Neutrophil (primary cell): Measurements from ENCODE around the gene CREB3.

Experiments
- H3K27ac ChIP-seq: fragments of 200-600 bp; sonication (generic); 2 replicates; pipeline ENCODE4 v1.5.1; 2016; ENCODE audit warnings: mild to moderate bottlenecking, moderate library complexity
- H3K27me3 ChIP-seq: fragments of 200-600 bp; sonication (generic); 2 replicates; pipeline ENCODE4 v1.6.0; 2016; ENCODE audit warnings: mild to moderate bottlenecking
- H3K36me3 ChIP-seq: fragments of 200-600 bp; sonication (generic); 2 replicates; pipeline ENCODE4 v1.5.1; 2017
- H3K4me1 ChIP-seq, 2 experiments: fragments of 200-600 bp in 1 of 2; sonication (generic) in 1 of 2; 1 replicate in 1 of 2; 2 replicates in 1 of 2; pipeline versions ENCODE4 v1.5.1 to v1.6.1; 2013 to 2016; ENCODE audit warnings: low read depth in 1 of 2, low read length in 1 of 2, mild to moderate bottlenecking in 1 of 2, moderate library complexity in 1 of 2; ENCODE audit not compliant: control insufficient read depth in 1 of 2, insufficient read depth in 1 of 2
- H3K4me3 ChIP-seq, 2 experiments: fragments of 200-600 bp in 1 of 2; sonication (generic) in 1 of 2; 1 replicate in 1 of 2; 2 replicates in 1 of 2; pipeline ENCODE4 v1.5.1; 2013 to 2016; ENCODE audit warnings: low read depth in 1 of 2, low read length in 1 of 2, mild to moderate bottlenecking in 1 of 2, moderate library complexity in 1 of 2
- H3K9me3 ChIP-seq: fragments of 200-600 bp; sonication (generic); 2 replicates; pipeline ENCODE4 v1.5.1; 2016
- TF ChIP-seq, protein P1 (sequence below): fragments of 200-600 bp; sonication (generic); IDR thresholded peaks from 2 replicates; pipeline ENCODE4 v1.5.1; 2016; ENCODE audit warnings: antibody characterized with exemption

CREB3 gene

DNA sequence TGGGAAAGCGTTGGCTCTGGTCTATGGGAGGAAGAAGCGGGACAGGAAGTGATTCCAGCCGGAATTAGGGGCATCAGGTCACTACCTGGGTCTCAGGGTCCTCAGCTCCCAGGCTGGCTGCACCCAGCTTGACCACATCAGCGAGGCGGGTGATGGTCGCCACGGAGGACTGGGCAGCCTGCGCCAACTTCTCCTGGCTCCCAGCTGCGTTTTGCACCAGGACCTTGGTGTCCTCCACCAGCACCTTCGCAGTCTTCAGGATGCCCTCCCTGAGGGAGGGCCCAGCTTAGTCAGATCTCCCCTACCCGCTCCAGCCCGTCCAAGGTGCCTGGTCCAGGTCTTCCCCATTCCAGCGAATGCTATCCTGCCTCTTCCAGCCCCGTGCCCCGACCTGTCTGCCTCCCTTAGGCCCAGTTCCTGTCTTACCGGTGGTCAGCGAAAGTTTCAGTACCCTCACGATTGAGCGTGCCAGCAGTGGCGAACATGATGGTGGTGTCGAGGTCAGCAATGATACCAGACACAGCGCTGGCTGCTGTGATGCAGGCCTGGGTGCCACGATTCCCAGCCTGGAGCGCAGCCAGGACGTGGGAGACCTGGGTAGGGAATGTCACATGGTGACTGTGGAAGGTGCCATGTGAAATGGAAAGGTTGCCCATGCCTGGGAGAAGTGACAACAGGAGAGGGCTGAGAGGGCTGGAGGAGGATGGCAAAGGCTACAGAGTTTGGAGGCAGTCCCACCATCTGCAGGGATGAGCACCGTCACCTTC lies 28.4 kb upstream of the CREB3 start:
- peaks cover 9% of the 10 kb centered on the region for H3K9me3 ChIP-seq

DNA sequence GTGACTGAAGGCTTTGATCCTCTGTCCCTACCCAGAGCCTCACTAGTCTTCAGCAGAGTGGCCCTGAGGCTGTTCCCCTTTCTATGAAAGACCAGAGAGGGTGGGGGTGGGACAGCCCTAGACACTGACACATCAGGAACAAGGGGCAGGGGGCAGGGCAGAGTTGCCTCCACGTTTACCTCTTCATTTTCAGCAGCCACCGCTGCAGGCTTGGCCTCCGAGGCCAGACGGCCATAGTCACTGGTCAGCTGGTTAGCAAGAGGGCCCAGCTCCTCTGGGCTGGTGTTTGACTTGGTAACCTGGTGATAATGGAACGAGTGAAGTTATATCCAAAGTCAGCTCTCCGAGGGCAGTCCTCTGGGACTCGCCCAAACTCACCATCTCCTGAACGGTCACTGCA lies 27.1 kb upstream of the CREB3 start:
- Histone ChIP-seq H3K4me1 (no peaks in the 10 kb centered on the region), H3K36me3 (peaks cover 100% of the 10 kb centered on the region), H3K27me3 (no peaks in the 10 kb centered on the region), H3K27ac (no peak overlapping the region), H3K4me3 (no peak overlapping the region), H3K9me3 (peaks cover 11% of the 10 kb centered on the region)
- TF ChIP-seq, protein P1, sequence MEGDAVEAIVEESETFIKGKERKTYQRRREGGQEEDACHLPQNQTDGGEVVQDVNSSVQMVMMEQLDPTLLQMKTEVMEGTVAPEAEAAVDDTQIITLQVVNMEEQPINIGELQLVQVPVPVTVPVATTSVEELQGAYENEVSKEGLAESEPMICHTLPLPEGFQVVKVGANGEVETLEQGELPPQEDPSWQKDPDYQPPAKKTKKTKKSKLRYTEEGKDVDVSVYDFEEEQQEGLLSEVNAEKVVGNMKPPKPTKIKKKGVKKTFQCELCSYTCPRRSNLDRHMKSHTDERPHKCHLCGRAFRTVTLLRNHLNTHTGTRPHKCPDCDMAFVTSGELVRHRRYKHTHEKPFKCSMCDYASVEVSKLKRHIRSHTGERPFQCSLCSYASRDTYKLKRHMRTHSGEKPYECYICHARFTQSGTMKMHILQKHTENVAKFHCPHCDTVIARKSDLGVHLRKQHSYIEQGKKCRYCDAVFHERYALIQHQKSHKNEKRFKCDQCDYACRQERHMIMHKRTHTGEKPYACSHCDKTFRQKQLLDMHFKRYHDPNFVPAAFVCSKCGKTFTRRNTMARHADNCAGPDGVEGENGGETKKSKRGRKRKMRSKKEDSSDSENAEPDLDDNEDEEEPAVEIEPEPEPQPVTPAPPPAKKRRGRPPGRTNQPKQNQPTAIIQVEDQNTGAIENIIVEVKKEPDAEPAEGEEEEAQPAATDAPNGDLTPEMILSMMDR: no peak

More for the DNA sequence above, 28.4 kb upstream of the CREB3 start:
- Histone ChIP-seq H3K36me3 (peaks cover 100% of the 10 kb centered on the region), H3K27me3 (no peaks in the 10 kb centered on the region), H3K4me3 (no peak overlapping the region), H3K4me1 (no peaks in the 10 kb centered on the region), H3K27ac (no peak overlapping the region)
- TF ChIP-seq, protein P1: no peak

DNA sequence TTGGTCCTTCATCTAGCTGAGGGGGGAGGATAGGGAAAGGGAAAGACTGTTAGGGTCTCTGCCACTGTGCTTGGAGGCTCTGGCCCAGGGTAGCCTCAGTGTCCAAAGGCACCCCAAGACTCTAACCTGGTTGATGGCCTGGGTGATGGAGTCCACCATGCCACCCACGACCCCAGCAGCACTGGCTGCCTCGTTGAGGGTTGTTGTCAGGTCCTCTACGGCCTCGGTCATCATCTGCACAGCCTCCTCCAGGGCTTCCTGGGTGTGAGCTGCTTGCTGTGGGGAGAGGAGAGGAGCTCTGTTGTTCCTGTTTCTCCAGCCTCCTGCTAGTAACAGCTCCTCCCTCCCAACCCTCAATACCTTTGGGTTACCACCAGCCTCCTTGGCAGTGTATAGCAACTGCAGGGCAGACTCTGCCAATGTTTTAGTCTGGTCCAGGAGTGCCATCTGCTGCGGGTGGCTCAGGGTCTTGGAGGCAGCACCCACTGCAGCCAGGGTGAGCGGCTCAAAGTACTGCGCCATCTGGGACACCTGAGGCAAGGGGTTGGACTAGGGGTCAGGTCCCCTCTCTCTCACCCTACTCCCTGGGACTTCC lies 26.5 kb upstream of the CREB3 start:
- H3K4me1 ChIP-seq: no peaks in the 10 kb centered on the region
- TF ChIP-seq, protein P1: no peak
- H3K27ac ChIP-seq: no peak overlapping the region
- peaks cover 16% of the 10 kb centered on the region for H3K9me3 ChIP-seq
- H3K27me3 ChIP-seq: no peaks in the 10 kb centered on the region
- peaks cover 100% of the 10 kb centered on the region for H3K36me3 ChIP-seq
- no peak overlapping the region for H3K4me3 ChIP-seq

DNA sequence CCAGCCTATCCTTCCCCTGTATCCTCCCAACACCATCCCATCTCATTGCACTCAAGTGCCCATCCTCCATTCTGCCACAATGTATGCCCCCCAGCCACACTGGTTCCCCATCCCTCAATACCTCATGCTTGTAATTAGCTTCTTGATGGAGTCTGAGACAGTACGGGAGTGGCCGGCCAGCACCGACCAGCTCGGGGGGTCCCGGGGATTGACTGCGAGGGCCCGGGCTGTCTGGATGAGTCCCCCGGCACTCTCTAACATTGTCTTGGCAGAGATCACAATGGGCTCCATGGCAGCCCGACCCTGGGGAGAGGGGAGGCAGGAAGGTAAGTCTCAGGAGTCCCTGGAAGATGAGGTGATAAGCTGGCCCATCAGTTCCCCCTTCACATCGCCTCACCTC lies 25.5 kb upstream of the CREB3 start:
- H3K27ac ChIP-seq: no peak overlapping the region
- no peaks in the 10 kb centered on the region for H3K27me3 ChIP-seq
- peaks cover 100% of the 10 kb centered on the region for H3K36me3 ChIP-seq
- H3K4me1 ChIP-seq: no peaks in the 10 kb centered on the region
- H3K9me3 ChIP-seq: peaks cover 16% of the 10 kb centered on the region
- H3K4me3 ChIP-seq: no peak overlapping the region
- TF ChIP-seq, protein P1: no peak

DNA sequence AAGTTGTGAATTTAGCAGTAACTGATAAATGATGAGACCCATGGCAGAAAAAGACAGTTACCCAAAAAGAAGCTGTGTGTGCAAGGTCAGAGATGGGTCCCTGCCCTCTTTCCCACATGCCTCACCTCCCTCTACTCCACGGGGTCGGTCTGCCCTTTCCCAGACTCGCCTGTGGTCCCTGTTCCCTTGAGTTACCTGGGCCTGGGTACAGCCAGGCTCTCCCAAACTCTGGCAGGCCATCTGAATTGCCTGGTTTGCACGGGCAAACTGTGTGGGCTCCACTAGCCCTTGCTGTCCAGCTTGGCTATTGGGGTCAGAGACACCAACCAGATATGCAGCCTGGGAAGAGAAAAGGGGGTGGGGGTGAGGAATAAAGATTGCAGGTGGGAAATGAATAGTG lies 24.3 kb upstream of the CREB3 start:
- peaks cover 16% of the 10 kb centered on the region for H3K9me3 ChIP-seq
- no peaks in the 10 kb centered on the region for H3K27me3 ChIP-seq
- H3K36me3 ChIP-seq: peaks cover 100% of the 10 kb centered on the region
- TF ChIP-seq, protein P1: no peak
- H3K4me3 ChIP-seq: no peak overlapping the region
- no peaks in the 10 kb centered on the region for H3K4me1 ChIP-seq
- H3K27ac ChIP-seq: no peak overlapping the region
